RWPE1 (cell line): ENCODE results near the gene EFCAB14.

ENCODE experiments used
- CTCF ChIA-PET: fragments of 350-600 bp; sonication (Branson Sonifier 250); formaldehyde crosslinking; extraction: SDS; loops from one replicate; lab custom pipeline; 2021; lab: Yijun Ruan, JAX
- POLR2A ChIA-PET: fragments of 400-600 bp; formaldehyde crosslinking; extraction: SDS; loops from one replicate; lab custom pipeline; 2020; ENCODE audit warnings: antibody characterized with exemption; ENCODE audit not compliant: low non-redundant PET; lab: Yijun Ruan, JAX
- DNase-seq: peaks from one replicate; pipeline ENCODE4 v3.0.0; 2012; ENCODE audit warnings: low spot score
- H3K27ac ChIP-seq: fragments of 450-650 bp; 2 replicates; pipeline ENCODE4 v1.5.1; 2017
- TF ChIP-seq, protein P1 (sequence below): fragments of 450-650 bp; conservative IDR thresholded peaks from 2 replicates; pipeline ENCODE4 v1.5.1; 2017; ENCODE audit warnings: low read depth, mild to moderate bottlenecking

The EFCAB14 gene

DNA sequence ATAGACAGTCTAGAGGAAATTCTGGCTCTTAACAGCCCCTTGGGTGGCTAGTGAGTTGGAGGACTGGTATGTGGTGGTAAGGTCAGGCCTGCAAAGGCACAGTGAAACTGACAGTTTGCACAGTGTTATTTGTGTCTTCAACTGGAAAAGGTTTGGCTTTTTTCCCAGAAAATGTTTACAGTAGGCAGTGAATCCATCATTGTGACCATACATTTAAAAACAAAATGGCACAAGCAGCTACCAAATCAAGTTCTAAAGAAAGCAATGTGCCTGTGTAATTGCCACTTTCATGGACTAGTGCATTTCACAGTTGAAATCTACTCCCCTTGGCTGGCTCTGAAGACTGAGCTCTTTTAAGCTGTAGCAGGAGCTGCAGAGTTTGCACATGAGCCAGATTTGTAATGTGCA is 75.5 kb downstream of the EFCAB14 start:
- TF ChIP-seq, protein P1, sequence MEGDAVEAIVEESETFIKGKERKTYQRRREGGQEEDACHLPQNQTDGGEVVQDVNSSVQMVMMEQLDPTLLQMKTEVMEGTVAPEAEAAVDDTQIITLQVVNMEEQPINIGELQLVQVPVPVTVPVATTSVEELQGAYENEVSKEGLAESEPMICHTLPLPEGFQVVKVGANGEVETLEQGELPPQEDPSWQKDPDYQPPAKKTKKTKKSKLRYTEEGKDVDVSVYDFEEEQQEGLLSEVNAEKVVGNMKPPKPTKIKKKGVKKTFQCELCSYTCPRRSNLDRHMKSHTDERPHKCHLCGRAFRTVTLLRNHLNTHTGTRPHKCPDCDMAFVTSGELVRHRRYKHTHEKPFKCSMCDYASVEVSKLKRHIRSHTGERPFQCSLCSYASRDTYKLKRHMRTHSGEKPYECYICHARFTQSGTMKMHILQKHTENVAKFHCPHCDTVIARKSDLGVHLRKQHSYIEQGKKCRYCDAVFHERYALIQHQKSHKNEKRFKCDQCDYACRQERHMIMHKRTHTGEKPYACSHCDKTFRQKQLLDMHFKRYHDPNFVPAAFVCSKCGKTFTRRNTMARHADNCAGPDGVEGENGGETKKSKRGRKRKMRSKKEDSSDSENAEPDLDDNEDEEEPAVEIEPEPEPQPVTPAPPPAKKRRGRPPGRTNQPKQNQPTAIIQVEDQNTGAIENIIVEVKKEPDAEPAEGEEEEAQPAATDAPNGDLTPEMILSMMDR: no peak
- H3K27ac ChIP-seq: no peak overlapping the region
- POLR2A ChIA-PET: no interaction called here
- peak; percentile 36 for DNase-seq
- CTCF ChIA-PET: interaction anchor here (0.6 kb wide), 1 partner anchor 637 kb away, joined by 7 read pairs; no protein-coding TSS in a partner anchor

DNA sequence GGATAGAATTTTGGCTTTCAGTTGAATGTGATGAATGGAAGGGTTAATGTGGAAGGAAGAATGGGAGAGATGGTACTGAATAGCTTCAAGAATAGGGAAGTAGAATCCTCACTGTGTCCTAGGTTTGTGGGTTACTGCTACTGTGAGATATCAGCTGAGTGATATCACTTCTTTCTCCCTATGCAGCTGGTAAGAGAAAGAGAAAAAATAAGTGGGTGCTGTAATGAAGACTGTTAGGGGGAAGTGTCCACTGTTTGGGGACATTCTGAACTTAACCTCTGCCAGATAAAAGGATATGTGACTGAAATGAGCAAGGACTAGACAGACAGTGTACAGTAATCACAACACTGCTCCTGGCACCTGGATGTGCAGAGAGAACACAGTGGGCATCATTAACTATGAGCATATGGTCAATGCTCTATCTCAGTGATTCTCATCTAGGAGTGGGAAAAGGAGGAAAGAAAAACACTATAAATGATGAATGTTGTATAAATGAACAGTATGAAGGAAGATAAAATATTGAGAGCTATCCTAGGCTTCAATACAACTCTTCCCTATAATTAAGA is 76.7 kb downstream of the EFCAB14 start:
- TF ChIP-seq, protein P1: no peak
- CTCF ChIA-PET: interaction anchor here (0.6 kb wide), 1 partner anchor 362 kb away, joined by 3 read pairs; no protein-coding TSS in a partner anchor
- no peak overlapping the region for H3K27ac ChIP-seq
- DNase-seq: no peak
- POLR2A ChIA-PET: no interaction called here

DNA sequence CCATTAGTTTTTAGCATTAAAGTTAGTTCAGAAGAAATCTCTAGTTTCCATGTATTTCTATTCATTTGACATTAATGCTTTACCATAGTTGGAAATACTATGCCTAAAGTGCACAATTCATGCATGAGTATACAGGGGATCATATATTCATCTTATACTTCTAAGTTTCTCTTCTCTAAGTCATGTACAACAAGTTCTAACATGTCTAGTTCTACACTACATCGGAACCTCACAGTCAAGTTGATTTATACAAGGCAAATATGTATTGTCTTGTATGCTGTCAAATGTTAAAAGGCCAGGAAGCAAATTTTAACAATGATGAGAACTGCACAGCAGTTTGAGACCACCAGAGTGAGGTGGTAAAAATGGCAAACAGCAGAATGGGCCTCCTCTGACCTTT is 79.4 kb downstream of the EFCAB14 start:
- CTCF ChIA-PET: no interaction called here
- POLR2A ChIA-PET: no interaction called here
- peak; percentile 53 for DNase-seq

DNA sequence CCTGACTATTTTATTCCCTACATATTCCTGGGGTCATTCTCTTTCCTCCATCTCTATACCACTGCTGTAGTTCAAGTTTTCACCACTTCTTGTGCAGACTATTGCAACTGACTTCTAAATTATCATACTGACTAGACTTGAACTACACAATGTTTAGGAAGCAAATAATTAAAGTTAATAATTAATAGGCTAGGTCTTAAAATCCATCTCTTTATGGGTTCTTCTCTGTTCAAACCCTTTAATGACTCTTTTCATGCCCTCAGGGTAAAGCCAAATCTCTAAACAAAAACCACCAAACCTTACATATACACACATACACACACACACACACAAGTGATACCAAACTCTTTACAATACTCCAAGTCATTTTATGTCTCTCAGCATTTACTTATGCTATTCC is 80.0 kb downstream of the EFCAB14 start:
- POLR2A ChIA-PET: no interaction called here
- H3K27ac ChIP-seq: no peak overlapping the region
- CTCF ChIA-PET: no interaction called here
- TF ChIP-seq, protein P1: no peak
- DNase-seq: no peak

More for the DNA sequence above, 79.4 kb downstream of the EFCAB14 start:
- TF ChIP-seq, protein P1: no peak
- no peak overlapping the region for H3K27ac ChIP-seq

DNA sequence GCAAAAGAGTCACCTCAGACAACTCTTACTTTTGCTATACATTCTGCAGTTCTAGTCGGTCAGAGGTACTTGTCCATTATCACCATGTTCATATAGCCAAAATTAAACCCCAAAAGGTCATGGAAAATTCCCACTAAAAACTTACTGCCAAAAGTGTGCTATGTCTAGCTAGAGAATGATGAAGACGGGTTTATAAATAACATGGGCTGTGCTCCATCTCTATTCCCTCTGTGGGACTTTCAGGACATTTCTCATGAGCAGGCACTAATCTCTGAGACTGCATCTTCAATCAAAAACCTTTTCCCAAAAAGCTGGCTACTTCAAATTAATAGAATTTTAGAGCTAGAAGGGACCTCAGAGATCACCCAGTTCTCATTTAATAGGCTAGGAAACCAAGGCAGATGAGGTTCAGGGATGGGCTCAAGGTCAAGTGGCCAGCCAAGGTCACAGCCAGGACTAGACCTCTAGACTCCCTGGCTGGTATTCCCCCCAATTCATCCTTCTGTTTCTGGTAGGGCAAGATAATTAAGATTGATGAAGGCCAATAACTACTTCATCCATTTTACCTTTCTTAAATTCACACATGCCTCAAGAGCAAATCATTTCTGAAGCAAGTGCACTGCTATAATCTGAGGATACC is 81.3 kb downstream of the EFCAB14 start:
- ChIA-PET POLR2A (no interaction called here), CTCF (interaction anchor here (0.6 to 0.7 kb wide), 3 partner anchors 18 to 29 kb away, joined by 3 to 5 read pairs (median 3); no protein-coding TSS in a partner anchor)

DNA sequence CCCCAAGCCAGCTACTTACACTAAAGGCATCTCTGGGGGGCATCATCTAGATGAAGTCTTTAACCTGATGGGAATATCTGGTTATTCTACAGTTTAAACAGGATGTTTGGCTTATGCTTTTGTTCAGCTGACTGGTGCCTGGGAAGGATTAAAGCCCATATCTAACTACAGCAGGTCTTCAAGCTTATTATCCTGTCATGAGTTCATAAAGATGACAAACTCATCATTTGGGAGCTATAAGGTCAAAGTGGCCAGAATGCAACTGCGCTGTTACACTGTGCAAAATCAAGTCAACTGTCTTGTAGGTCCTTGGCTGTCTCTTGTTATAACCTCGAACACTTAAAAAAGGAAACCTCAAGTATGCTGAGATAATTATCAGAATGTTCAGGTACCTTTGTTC is 83.7 kb downstream of the EFCAB14 start:
- H3K27ac ChIP-seq: no peak overlapping the region
- TF ChIP-seq, protein P1: no peak
- ChIA-PET POLR2A (no interaction called here), CTCF (interaction anchor here (1.1 kb wide), 1 partner anchor 25 kb away, joined by 7 read pairs; no protein-coding TSS in a partner anchor)
- DNase-seq: no peak

More for the DNA sequence above, 81.3 kb downstream of the EFCAB14 start:
- no peak overlapping the region for H3K27ac ChIP-seq
- TF ChIP-seq, protein P1: no peak
- no peak for DNase-seq
